Stimulated activated effector memory CD8-positive, alpha-beta T cell treated with anti-CD3 and anti-CD28 coated beads, Interleukin-12 subunit alpha, Interleukin-12 subunit beta, amount 100 ng/mL, for 72 hours (primary cell): Measurements from ENCODE around the gene MGAT4A.
"Not testable (repeated sequence)": the region's sequence is repeated elsewhere in the genome, so short reads cannot be mapped to it uniquely, and the experiment has no call there.

Experiments used
- ATAC-seq: fragments of 150-1000 bp; cut with Tn5 transposase; 2 replicates; pipeline ENCODE4 v1.10.0; 2021
- DNase-seq, 2 donors: peaks; one replicate each; pipeline ENCODE4 v3.0.0; 2021 to 2022; ENCODE audit warnings: low spot score in 2 of 2
- H3K27ac Mint-ChIP-seq: one replicate; pipeline ENCODE4 v1.8.0; 2022; ENCODE audit warnings: mild to moderate bottlenecking, mixed read lengths
- H3K36me3 Mint-ChIP-seq: one replicate; pipeline ENCODE4 v1.8.0; 2022; ENCODE audit warnings: mild to moderate bottlenecking, mixed read lengths
- H3K4me1 Mint-ChIP-seq: one replicate; pipeline ENCODE4 v1.8.0; 2022; ENCODE audit warnings: mixed read lengths
- H3K4me3 Mint-ChIP-seq: one replicate; pipeline ENCODE4 v1.8.0; 2022; ENCODE audit warnings: mild to moderate bottlenecking, mixed read lengths
- H3K9me3 Mint-ChIP-seq: one replicate; pipeline ENCODE4 v1.8.0; 2022; ENCODE audit warnings: mixed read lengths

MGAT4A gene

GRCh38 chr2:98747888-98748287 is 17.0 kb upstream of the MGAT4A start:
- H3K4me3 Mint-ChIP-seq: peak overlapping the region; percentile 4
- DNase-seq: no peak

GRCh38 chr2:98746426-98746825 is 15.5 kb upstream of the MGAT4A start:
- ATAC-seq: peak; percentile 61
- no peak overlapping the region for H3K27ac Mint-ChIP-seq
- peaks cover 24% of the 10 kb centered on the region for H3K4me1 Mint-ChIP-seq
- H3K9me3 Mint-ChIP-seq: no peaks in the 10 kb centered on the region
- no peaks in the 10 kb centered on the region for H3K36me3 Mint-ChIP-seq
- no peak for DNase-seq
- no peak overlapping the region for H3K4me3 Mint-ChIP-seq

More at GRCh38 chr2:98747888-98748287, 17.0 kb upstream of the MGAT4A start:
- Mint-ChIP-seq H3K36me3 (no peaks in the 10 kb centered on the region), H3K4me1 (peaks cover 20% of the 10 kb centered on the region), H3K27ac (no peak overlapping the region), H3K9me3 (no peaks in the 10 kb centered on the region)
- ATAC-seq: no peak

GRCh38 chr2:98744595-98744994 is 13.7 kb upstream of the MGAT4A start:
- Mint-ChIP-seq H3K9me3 (no peaks in the 10 kb centered on the region), H3K4me1 (peaks cover 24% of the 10 kb centered on the region), H3K4me3 (no peak overlapping the region), H3K36me3 (no peaks in the 10 kb centered on the region), H3K27ac (no peak overlapping the region)
- no peak for ATAC-seq
- DNase-seq: no peak

GRCh38 chr2:98743835-98744234 is 12.9 kb upstream of the MGAT4A start:
- Mint-ChIP-seq H3K4me3 (no peak overlapping the region), H3K27ac (no peak overlapping the region), H3K9me3 (no peaks in the 10 kb centered on the region), H3K36me3 (no peaks in the 10 kb centered on the region), H3K4me1 (peaks cover 19% of the 10 kb centered on the region)
- ATAC-seq (no peak), DNase-seq (no peak)

- Mint-ChIP-seq H3K9me3 (no peaks in the 10 kb centered on the region), H3K4me1 (peaks cover 45% of the 10 kb centered on the region), H3K27ac (no peak overlapping the region), H3K36me3 (no peaks in the 10 kb centered on the region), H3K4me3 (no peak overlapping the region)
- ATAC-seq (no peak), DNase-seq (no peak)
Observed at GRCh38 chr2:98739020-98739419, 8.1 kb upstream of the MGAT4A start.

GRCh38 chr2:98738304-98738703 is 7.4 kb upstream of the MGAT4A start:
- ATAC-seq (no peak), DNase-seq (no peak)
- Mint-ChIP-seq H3K9me3 (no peaks in the 10 kb centered on the region), H3K4me1 (peaks cover 51% of the 10 kb centered on the region), H3K4me3 (no peak overlapping the region), H3K36me3 (no peaks in the 10 kb centered on the region), H3K27ac (peak overlapping the region; percentile 24)

GRCh38 chr2:98737848-98738247 is 6.9 kb upstream of the MGAT4A start:
- no peak for DNase-seq
- H3K9me3 Mint-ChIP-seq: no peaks in the 10 kb centered on the region
- peak overlapping the region; percentile 24 for H3K27ac Mint-ChIP-seq
- no peak for ATAC-seq
- no peaks in the 10 kb centered on the region for H3K36me3 Mint-ChIP-seq
- H3K4me1 Mint-ChIP-seq: peaks cover 53% of the 10 kb centered on the region
- H3K4me3 Mint-ChIP-seq: no peak overlapping the region

- ATAC-seq: peak; percentile 90
- no peaks in the 10 kb centered on the region for H3K9me3 Mint-ChIP-seq
- peak in 1 of 2 donors; percentile 22 for DNase-seq
- H3K27ac Mint-ChIP-seq: no peak overlapping the region
- peaks cover 61% of the 10 kb centered on the region for H3K4me1 Mint-ChIP-seq
- no peaks in the 10 kb centered on the region for H3K36me3 Mint-ChIP-seq
- H3K4me3 Mint-ChIP-seq: peak overlapping the region; percentile 8
Observed at GRCh38 chr2:98736464-98736889, 5.5 kb upstream of the MGAT4A start.

GRCh38 chr2:98734823-98735260 is 3.9 kb upstream of the MGAT4A start:
- ATAC-seq: no peak
- no peaks in the 10 kb centered on the region for H3K36me3 Mint-ChIP-seq
- peak overlapping the region; percentile 81 for H3K4me3 Mint-ChIP-seq
- no peak for DNase-seq
- H3K27ac Mint-ChIP-seq: peak overlapping the region; percentile 3
- peaks cover 62% of the 10 kb centered on the region for H3K4me1 Mint-ChIP-seq
- no peaks in the 10 kb centered on the region for H3K9me3 Mint-ChIP-seq

GRCh38 chr2:98734162-98734561 is 3.2 kb upstream of the MGAT4A start:
- ATAC-seq (no peak), DNase-seq (no peak)
- H3K36me3 Mint-ChIP-seq: no peaks in the 10 kb centered on the region
- H3K4me3 Mint-ChIP-seq: peak overlapping the region; percentile 81
- peaks cover 68% of the 10 kb centered on the region for H3K4me1 Mint-ChIP-seq
- H3K27ac Mint-ChIP-seq: peak overlapping the region; percentile 83
- no peaks in the 10 kb centered on the region for H3K9me3 Mint-ChIP-seq

- H3K36me3 Mint-ChIP-seq: no peaks in the 10 kb centered on the region
- H3K4me3 Mint-ChIP-seq: peak overlapping the region; percentile 81
- H3K27ac Mint-ChIP-seq: peak overlapping the region; percentile 83
- ATAC-seq: no peak
- no peak for DNase-seq
- peaks cover 67% of the 10 kb centered on the region for H3K4me1 Mint-ChIP-seq
- H3K9me3 Mint-ChIP-seq: no peaks in the 10 kb centered on the region
Observed at GRCh38 chr2:98732430-98733051, 1.6 kb upstream of the MGAT4A start.

GRCh38 chr2:98731894-98732349 is 990 bp upstream of the MGAT4A start:
- H3K27ac Mint-ChIP-seq: peak overlapping the region; percentile 83
- peaks cover 70% of the 10 kb centered on the region for H3K4me1 Mint-ChIP-seq
- ATAC-seq (no peak), DNase-seq (no peak)
- H3K4me3 Mint-ChIP-seq: peak overlapping the region; percentile 81
- H3K9me3 Mint-ChIP-seq: no peaks in the 10 kb centered on the region
- H3K36me3 Mint-ChIP-seq: no peaks in the 10 kb centered on the region

GRCh38 chr2:98730707-98731040 is 258 bp downstream of the MGAT4A start:
- no peak overlapping the region for H3K27ac Mint-ChIP-seq
- DNase-seq: peak; percentile 33 to 71
- H3K4me3 Mint-ChIP-seq: peak overlapping the region; percentile 81
- peaks cover 69% of the 10 kb centered on the region for H3K4me1 Mint-ChIP-seq
- peaks cover 3% of the 10 kb centered on the region for H3K36me3 Mint-ChIP-seq
- ATAC-seq: peak; percentile 82
- no peaks in the 10 kb centered on the region for H3K9me3 Mint-ChIP-seq

GRCh38 chr2:98730053-98730706 is 752 bp downstream of the MGAT4A start:
- Mint-ChIP-seq H3K27ac (peak overlapping the region; percentile 80), H3K36me3 (peaks cover 8% of the 10 kb centered on the region), H3K4me1 (peaks cover 70% of the 10 kb centered on the region), H3K4me3 (peak overlapping the region; percentile 81), H3K9me3 (no peaks in the 10 kb centered on the region)
- DNase-seq (peak; percentile 22 to 76), ATAC-seq (peak; percentile 57)

GRCh38 chr2:98729652-98730051 is 1.3 kb downstream of the MGAT4A start:
- H3K9me3 Mint-ChIP-seq: no peaks in the 10 kb centered on the region
- peak overlapping the region; percentile 81 for H3K4me3 Mint-ChIP-seq
- H3K4me1 Mint-ChIP-seq: peaks cover 72% of the 10 kb centered on the region
- DNase-seq (no peak), ATAC-seq (no peak)
- H3K27ac Mint-ChIP-seq: peak overlapping the region; percentile 80
- H3K36me3 Mint-ChIP-seq: peaks cover 14% of the 10 kb centered on the region

- not testable (repeated sequence) for ATAC-seq, H3K9me3 Mint-ChIP-seq, DNase-seq
- Mint-ChIP-seq H3K36me3 (peaks cover 20% of the 10 kb centered on the region), H3K4me3 (peak overlapping the region; percentile 81), H3K4me1 (peaks cover 73% of the 10 kb centered on the region), H3K27ac (peak overlapping the region; percentile 88)
Observed at GRCh38 chr2:98728088-98728718, 2.7 kb downstream of the MGAT4A start.
